HTERT RPE-1 (cell line): ENCODE data around the gene TAF1.
"Not testable (repeated sequence)": the region's sequence is repeated elsewhere in the genome, so short reads cannot be mapped to it uniquely, and the experiment has no call there.

Experiments
- in situ Hi-C: fragments of 300-500 bp; cut with MboI; formaldehyde crosslinking; loops from 4 replicates; pipeline ENCODE4 v1.14.3; 2020; ENCODE audit warnings: low sequenced_read_pairs

The TAF1 gene

GRCh38 chrX:71504346-71504745, 138.2 kb downstream of the TAF1 start:
- in situ Hi-C loops = no loop called here

- in situ Hi-C loops = no loop called here
Measured at GRCh38 chrX:71509289-71509688, 143.1 kb downstream of the TAF1 start.

- in situ Hi-C loops = no loop called here
Measured at GRCh38 chrX:71510161-71510560, 144.0 kb downstream of the TAF1 start.

- in situ Hi-C loops = not testable (repeated sequence)
Measured at GRCh38 chrX:71513731-71514130, 147.6 kb downstream of the TAF1 start.

GRCh38 chrX:71514367-71515037, 148.3 kb downstream of the TAF1 start:
- in situ Hi-C loops = no loop called here

- in situ Hi-C loops = no loop called here
Measured at GRCh38 chrX:71515038-71515396, 148.9 kb downstream of the TAF1 start.
